ENCODE measurements around the gene MATCAP1. TPM values are rescaled to one million over a fixed set of nuclear protein-coding genes. Genes with fewer than 3 reads are reported as not detected.

MATCAP1 gene
- total RNA-seq, 1 experiment from 2014 or later = 36.5 TPM

- H3K4me1 Mint-ChIP-seq (ENCODE audit: low read depth, unreplicated experiment) = peaks cover 40% of the 10 kb centered on the region
- no peak for TF ChIP-seq CTCF (IDR thresholded peaks at IDR 0.05; ENCODE audit: unreplicated experiment)
- CTCF ChIA-PET = interaction anchor here (2.5 kb wide), 1 partner anchor 15 kb away, joined by 5 read pairs; no protein-coding TSS in a partner anchor
- peak overlapping the region; percentile 99 for H3K4me3 Mint-ChIP-seq (ENCODE audit: low read depth, unreplicated experiment)
- intact Hi-C loops (cut with micrococcal nuclease; ENCODE audit: unreplicated experiment) = no loop called here
- H3K36me3 Mint-ChIP-seq (ENCODE audit: insufficient read depth, unreplicated experiment) = peaks cover 72% of the 10 kb centered on the region
- H3K27ac Mint-ChIP-seq (ENCODE audit: unreplicated experiment) = no peak overlapping the region
- DNase-seq = no peak
- BruUV-seq (replicated peaks) = no TSS peak
- H3K27me3 Mint-ChIP-seq (ENCODE audit: unreplicated experiment) = no peaks in the 10 kb centered on the region
- no peaks in the 10 kb centered on the region for H3K9me3 Mint-ChIP-seq (ENCODE audit: low read depth, unreplicated experiment)
Observed at GRCh38 chr16:67228905-67229304, 45.1 kb upstream of the MATCAP1 start.

GRCh38 chr16:67228034-67228785 is 44.4 kb upstream of the MATCAP1 start:
- no peak for TF ChIP-seq CTCF (IDR thresholded peaks at IDR 0.05; ENCODE audit: unreplicated experiment)
- H3K4me1 Mint-ChIP-seq (ENCODE audit: low read depth, unreplicated experiment) = peaks cover 40% of the 10 kb centered on the region
- no peak for DNase-seq
- peaks cover 66% of the 10 kb centered on the region for H3K36me3 Mint-ChIP-seq (ENCODE audit: insufficient read depth, unreplicated experiment)
- H3K4me3 Mint-ChIP-seq (ENCODE audit: low read depth, unreplicated experiment) = peak overlapping the region; percentile 99
- no TSS peak for BruUV-seq (replicated peaks)
- no peaks in the 10 kb centered on the region for H3K9me3 Mint-ChIP-seq (ENCODE audit: low read depth, unreplicated experiment)
- CTCF ChIA-PET = interaction anchor here (1.7 to 2.5 kb wide), 3 partner anchors 8 to 18 kb away, joined by 4 to 9 read pairs (median 5); partner anchors contain the start of gene FHOD1
- intact Hi-C loops (cut with micrococcal nuclease; ENCODE audit: unreplicated experiment) = no loop called here
- H3K27ac Mint-ChIP-seq (ENCODE audit: unreplicated experiment) = peak overlapping the region; percentile 99
- no peaks in the 10 kb centered on the region for H3K27me3 Mint-ChIP-seq (ENCODE audit: unreplicated experiment)

GRCh38 chr16:67227567-67227921 is 43.8 kb upstream of the MATCAP1 start:
- H3K9me3 Mint-ChIP-seq (ENCODE audit: low read depth, unreplicated experiment) = no peaks in the 10 kb centered on the region
- DNase-seq = no peak
- no TSS peak for BruUV-seq (replicated peaks)
- peaks cover 40% of the 10 kb centered on the region for H3K4me1 Mint-ChIP-seq (ENCODE audit: low read depth, unreplicated experiment)
- H3K36me3 Mint-ChIP-seq (ENCODE audit: insufficient read depth, unreplicated experiment) = peaks cover 62% of the 10 kb centered on the region
- H3K27me3 Mint-ChIP-seq (ENCODE audit: unreplicated experiment) = no peaks in the 10 kb centered on the region
- peak overlapping the region; percentile 99 for H3K27ac Mint-ChIP-seq (ENCODE audit: unreplicated experiment)
- no peak for TF ChIP-seq CTCF (IDR thresholded peaks at IDR 0.05; ENCODE audit: unreplicated experiment)
- peak overlapping the region; percentile 99 for H3K4me3 Mint-ChIP-seq (ENCODE audit: low read depth, unreplicated experiment)
- CTCF ChIA-PET = interaction anchor here (0.5 to 2.5 kb wide), 6 partner anchors 9 to 293 kb away, joined by 3 to 9 read pairs (median 5); partner anchors contain the start of genes ELMO3 and FHOD1
- intact Hi-C loops (cut with micrococcal nuclease; ENCODE audit: unreplicated experiment) = loop anchor here (2.0 kb wide), 1 partner anchor 19 kb away; the partner anchor contains the start of gene FHOD1

- Mint-ChIP-seq H3K4me1 (ENCODE audit: low read depth, unreplicated experiment) (peaks cover 40% of the 10 kb centered on the region), H3K27ac (ENCODE audit: unreplicated experiment) (peak within 1 kb of the TSS; percentile 99), H3K36me3 (ENCODE audit: insufficient read depth, unreplicated experiment) (peaks cover 60% of the 10 kb centered on the region), H3K9me3 (ENCODE audit: low read depth, unreplicated experiment) (no peaks in the 10 kb centered on the region), H3K27me3 (ENCODE audit: unreplicated experiment) (no peaks in the 10 kb centered on the region), H3K4me3 (ENCODE audit: low read depth, unreplicated experiment) (peak within 1 kb of the TSS; percentile 99)
- intact Hi-C loops (cut with micrococcal nuclease; ENCODE audit: unreplicated experiment) = loop anchor here (2.0 kb wide), 1 partner anchor 20 kb away; the partner anchor contains the start of gene FHOD1
- TF ChIP-seq CTCF (IDR thresholded peaks at IDR 0.05; ENCODE audit: unreplicated experiment) = no peak
- CTCF ChIA-PET = interaction anchor here (0.5 to 2.5 kb wide), 8 partner anchors 9 to 294 kb away, joined by 3 to 9 read pairs (median 4); partner anchors contain the start of genes ELMO3 and FHOD1
- no TSS peak for BruUV-seq (replicated peaks)
- DNase-seq = peak; percentile 99
Observed at GRCh38 chr16:67226804-67227566, 43.2 kb upstream of the MATCAP1 start, which contains the start of gene TMEM208. TSS of gene TMEM208 (plus strand) at chr16:67227130. CDS start at chr16:67227219, 89 bp downstream.

Measured in Calu3 (cell line).